HG02623 (cell line): ENCODE results near the gene VPS50.

ENCODE experiments used
- ATAC-seq: cut with Tn5 transposase; IDR thresholded peaks from one replicate; pipeline ENCODE4 v1.9.1; 2021; ENCODE audit warnings: moderate library complexity; ENCODE audit not compliant: unreplicated experiment

The VPS50 gene

DNA sequence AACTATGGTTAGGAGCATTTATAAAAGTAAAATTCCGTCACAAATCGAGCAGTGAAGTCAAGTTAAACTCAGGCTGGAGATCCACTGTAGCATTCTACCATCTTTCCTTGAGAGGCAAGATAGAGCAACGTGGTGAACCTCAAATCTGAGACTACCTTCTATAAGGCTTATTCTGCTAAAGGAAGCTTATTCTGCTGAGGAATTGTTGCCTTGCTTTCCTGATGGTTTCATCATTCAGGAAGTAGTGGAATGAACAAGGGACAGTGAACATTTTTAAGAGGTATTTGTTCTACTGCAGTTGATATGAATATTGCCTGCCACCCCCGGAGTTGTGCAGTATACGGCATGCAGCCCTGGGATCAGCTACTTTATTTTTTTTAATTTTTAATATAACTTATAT is 170.8 kb downstream of the VPS50 start:
- no peak for ATAC-seq

DNA sequence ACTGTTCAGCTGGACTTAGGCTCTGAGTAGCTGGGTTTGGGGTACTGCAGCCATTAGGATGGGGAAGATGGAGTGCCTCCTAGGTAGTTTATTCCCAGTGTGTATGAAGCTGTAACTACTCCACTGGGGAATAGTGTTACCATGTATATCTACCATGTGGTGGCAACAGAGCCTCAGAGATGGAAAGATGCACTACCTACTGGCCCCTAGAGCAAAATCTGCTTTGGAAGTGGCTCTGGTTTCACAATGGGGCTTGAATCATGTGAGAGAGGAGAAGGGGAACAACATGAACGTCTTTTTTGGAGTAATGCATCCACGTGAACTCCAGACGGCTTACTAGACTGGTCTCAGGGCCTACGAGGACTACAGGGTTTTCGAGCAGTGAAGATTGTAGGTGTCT is 175.1 kb downstream of the VPS50 start:
- no peak for ATAC-seq

DNA sequence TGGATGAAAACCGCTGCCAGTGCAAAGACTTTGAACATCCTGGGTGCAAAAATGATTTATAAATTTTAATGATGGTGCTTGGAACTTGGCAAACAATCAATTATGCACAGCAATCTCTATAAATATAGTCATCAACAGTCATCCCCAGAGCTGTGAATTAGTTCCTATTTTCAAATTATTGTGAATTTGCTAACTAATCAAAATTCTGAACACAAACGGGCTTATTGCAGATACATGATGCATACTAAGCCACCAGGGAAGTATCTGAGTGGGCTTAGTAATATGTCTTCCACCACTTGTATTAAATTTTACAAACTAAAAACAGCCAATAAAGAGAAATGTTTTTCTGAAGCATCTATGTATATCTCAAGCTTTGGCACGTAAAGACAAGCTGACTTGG is 177.2 kb downstream of the VPS50 start:
- no peak for ATAC-seq
